ENCODE measurements around the gene FHIT.

Gene FHIT

GRCh38 chr3:60250810-60251209 lies 1000.4 kb downstream of the FHIT start:
- DNase-seq, result no peak

GRCh38 chr3:60250206-60250605 lies 1001.0 kb downstream of the FHIT start:
- no peak for DNase-seq

DNA sequence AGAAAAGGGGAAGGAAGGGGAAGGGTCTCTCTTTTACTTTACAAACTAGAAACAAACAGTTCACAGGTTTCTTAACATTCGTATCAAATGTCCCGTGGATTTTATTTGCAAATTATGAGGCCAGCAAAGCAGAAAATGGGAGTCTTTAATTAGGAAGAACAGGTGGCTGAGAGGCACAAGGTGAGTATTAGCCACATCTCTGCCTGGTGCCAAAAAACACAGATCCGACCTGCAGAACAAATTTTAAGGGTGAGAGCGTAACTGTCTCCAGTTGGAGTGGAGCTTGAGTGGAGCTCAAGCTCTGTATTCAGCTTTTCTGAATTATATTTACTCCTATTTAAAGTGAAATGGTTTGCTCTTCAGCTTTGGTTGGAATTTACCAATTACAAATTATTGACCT lies 1004.9 kb downstream of the FHIT start:
- no peak for DNase-seq

DNA sequence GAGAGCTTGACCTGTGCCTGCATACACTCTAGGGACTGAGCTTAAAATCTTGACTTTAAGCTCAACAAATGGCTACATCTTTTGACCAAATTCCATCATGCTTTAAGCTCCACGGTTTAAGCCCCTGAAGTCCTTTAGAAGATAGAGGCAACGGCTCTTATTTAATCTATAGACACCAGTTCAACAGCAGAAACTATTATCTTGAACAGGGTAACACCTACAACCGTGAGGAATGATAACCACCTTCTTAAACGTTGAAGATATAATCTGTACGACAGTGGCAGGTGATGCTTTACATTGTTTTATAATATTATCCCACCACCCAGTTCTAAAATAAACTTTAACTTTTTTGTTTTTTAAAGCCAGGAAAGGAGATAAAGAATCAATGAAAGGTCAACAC lies 1007.8 kb downstream of the FHIT start:
- DNase-seq, result no peak

DNA sequence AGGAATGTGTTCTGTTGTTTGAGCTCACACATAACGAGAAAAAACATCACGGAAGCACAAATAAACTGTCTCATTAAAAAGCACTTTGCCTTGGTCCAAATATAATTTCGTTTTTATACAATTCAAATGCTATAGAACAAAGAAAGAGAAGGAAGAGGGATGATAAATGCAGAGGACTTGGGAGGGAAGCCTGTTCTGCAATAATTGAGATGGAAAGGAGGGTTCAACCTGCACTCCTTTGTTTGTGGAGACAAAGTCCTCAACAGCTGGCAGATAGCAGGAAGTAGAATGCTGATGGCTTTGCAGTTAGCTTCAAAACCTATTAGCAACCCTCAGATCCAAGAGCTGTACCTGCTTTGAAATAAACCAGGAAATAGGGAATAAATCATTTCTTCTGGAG lies 1010.8 kb downstream of the FHIT start:
- DNase-seq, result no peak

GRCh38 chr3:60238550-60238949 lies 1012.7 kb downstream of the FHIT start:
- DNase-seq, result no peak

DNA sequence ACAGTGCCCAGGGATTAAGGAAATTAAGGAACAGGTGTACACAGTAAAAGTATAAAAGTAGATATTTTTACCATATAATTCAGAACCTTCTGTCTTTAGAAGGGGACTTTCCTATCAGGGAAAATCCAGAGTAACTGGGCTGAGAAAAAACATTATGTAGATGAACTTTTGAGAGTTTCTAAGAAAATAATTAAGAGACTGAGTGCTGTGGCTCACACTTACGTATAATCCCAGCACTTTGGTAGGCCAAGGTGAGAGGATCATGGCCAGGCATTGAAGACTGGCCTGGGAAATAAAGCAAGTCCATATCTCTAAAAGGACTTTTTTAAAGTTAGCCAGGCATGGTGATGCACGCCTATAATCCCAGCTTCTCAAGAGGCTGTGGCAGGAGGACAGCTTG lies 1021.8 kb downstream of the FHIT start:
- DNase-seq, result no peak

GRCh38 chr3:60228823-60229222 lies 1022.4 kb downstream of the FHIT start:
- no peak for DNase-seq

DNA sequence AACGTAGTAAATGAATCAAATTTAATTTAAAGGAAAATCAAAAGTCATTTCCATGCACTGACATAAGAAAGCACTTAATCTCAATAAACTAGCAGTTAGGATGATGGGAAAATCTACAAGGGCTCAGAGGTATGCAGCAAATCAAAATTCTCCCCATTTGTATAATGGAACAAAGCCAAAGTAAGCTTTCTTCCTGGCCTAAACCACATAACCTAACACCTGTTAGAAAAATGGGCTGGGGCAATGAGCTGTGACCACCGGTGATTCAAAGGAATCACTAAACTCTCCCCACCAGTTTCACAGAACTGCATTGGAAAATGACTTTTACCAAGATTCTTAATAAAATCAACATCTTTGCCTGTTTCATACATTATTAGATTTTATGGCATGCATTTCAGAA lies 1024.3 kb downstream of the FHIT start:
- no peak for DNase-seq

DNA sequence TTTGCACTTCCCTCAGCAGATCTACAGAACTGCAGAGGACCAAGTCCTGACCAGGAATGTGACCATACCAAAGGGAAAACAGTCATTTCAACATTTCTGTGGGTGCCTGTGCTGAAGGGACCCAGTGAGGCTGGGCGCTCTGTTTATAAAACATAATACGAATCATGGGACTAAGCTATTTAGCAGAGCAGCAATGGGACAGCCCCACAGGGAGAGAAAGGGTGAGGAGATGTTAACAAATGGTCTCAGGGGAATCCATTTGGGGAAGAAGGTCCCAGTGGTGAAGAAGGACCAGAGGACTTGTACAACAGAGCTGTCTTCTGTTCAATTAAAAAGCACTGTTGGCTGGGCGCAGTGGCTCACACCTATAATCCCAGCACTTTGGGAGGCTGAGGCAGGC lies 1025.4 kb downstream of the FHIT start:
- DNase-seq, result no peak

DNA sequence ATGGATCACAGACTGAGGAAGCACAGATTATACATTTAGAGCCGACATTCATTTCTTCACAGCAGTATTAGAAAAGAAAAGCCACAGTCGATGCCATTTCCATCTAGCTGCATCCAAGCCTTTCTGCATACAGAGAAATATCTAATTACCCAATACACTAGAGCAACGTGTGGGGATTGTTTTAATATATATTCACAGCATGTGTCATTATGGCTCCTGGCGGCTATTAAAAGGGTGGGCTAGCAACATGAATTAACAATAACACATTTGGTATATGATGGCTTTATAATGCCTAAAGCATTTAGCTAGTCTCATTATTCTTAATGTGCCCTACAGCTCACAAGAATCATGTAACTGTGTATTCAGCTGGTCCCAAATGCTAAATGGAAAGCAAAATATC lies 1030.5 kb downstream of the FHIT start:
- DNase-seq, result no peak

DNA sequence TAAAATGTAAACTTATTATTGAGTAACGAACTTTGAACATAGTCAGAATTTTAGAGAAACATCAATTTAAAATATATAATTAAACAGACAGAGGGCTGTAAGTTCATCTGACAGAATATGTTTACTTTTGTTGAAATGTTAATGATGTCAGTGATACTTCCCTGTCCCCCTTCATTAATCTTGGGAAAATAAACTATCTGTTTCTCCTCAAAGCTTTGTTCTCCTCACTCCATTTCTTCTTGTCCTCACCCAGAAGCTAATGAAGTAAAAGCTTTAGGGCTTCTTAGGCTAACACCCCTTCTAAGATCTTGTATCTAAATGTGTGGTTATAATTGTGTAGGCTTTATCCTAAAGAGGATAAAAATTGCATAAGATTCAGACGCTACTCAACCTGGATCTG lies 1031.8 kb downstream of the FHIT start:
- no peak for DNase-seq

- DNase-seq, result no peak
Measured at GRCh38 chr3:60217156-60217911, 1033.9 kb downstream of the FHIT start.

- DNase-seq, result no peak
Measured at GRCh38 chr3:60216462-60217075, 1034.7 kb downstream of the FHIT start.

- DNase-seq, result no peak
Measured at GRCh38 chr3:60215946-60216345, 1035.3 kb downstream of the FHIT start.

DNA sequence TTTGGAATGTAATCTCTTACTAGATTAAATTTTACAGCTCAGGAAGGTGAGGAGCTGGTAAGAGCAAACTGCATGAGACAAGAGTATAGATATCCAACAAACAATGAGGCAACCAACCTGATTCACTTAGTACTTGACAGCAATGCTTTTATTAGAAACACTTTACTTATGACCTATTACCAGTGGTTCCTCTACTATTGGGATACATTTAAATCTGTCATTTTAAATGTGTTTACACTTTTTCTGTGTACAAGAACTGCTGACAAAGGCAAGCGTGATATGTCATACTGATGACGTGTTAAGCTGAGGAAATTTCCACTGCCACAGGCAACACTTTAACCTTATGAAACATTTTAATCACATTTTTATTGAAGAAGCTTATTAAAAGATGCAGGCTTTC lies 1043.3 kb downstream of the FHIT start:
- no peak for DNase-seq

- DNase-seq, result no peak
Measured at GRCh38 chr3:60206206-60206605, 1045.0 kb downstream of the FHIT start.

GRCh38 chr3:60202052-60202726 lies 1049.1 kb downstream of the FHIT start:
- no peak for DNase-seq

DNA sequence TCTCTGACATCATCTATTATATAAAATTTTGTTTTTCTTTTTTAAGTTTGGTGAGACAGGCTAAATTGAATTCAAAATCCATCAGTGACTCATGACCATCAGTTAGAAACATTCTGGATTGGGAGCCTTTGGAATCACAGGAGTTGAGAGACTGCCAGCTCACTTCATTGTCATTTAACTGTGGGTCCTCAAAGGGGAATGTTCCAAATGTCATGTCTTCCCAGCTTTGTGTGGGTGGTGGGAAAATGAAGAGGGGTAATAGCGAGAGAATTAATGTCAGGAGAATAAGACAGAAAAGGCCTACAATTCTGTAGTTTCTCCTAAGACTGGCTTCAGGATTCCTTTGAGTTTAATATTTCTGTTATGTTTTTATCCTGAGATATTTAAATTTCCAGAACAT lies 1051.9 kb downstream of the FHIT start:
- no peak for DNase-seq

DNA sequence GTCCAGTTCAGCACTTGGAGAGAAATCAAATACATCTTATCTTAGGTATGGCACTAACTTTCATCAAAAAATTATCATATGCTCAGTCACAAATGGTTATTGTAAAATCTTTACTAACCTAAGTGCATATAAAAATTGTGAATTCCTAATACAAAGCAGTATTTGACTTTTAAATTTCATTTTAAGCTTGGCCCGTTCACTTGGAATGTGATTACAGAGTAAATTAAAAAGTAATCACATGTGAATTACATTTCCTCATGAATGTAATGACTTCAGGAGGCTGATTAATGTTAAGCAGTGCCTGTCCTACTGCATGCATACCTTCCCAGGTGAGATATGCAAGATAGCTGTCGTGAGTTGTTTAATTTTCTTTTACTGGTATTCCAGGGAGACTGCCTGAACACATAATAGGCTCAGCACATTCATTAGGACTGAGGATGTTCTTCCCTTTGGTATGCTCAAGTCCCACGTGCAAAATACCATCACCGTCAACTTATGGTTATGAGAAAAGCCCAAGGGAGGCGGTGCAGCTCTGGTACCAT lies 1053.0 kb downstream of the FHIT start:
- DNase-seq, result no peak

DNA sequence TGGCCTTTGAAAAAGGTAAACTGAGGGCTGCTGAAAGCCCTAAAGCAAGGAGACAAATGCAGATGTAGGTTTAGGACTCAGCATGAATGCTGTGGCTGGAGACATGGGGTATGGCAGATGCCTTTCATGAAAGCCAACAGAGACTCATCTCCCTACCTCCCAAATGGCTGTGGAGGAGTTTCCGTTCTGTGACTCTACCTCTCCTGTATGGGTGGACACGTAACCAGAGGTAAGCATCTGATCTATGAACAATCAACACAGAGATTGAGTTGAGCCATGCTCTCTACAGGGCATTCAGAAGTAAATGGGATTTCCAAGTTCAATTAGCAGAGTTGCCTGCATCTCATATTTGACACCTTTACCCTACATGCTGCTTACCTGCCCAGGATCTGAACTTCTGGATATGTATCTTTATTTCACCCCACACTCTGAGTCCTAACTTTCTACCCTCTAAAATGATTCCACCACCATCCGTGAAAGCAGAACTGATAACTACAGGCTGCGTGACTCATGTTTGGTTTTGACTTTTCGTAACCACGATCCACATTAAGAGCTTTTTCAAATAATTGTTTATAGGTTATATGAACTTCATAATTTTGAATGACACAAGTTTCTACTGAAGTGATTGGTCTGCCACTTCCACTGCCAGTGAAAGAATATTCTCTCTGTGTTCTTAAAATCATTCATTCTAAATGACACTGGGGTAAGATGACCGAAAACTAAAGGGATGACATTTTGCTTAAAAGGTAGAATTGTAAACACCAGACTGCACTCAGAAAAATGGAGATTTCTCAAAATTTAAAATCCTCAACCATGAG lies 1058.7 kb downstream of the FHIT start:
- DNase-seq, result no peak

GRCh38 chr3:60190073-60190472 lies 1061.2 kb downstream of the FHIT start:
- no peak for DNase-seq

GRCh38 chr3:60189304-60189703 lies 1061.9 kb downstream of the FHIT start:
- no peak for DNase-seq
